Suprapubic skin (tissue), 3 donors: ENCODE measurements around the gene CCDC7.

Source experiments
- EP300 ChIP-seq: sonication (generic); formaldehyde crosslinking; IDR thresholded peaks from one replicate; pipeline ENCODE4 v1.6.1; 2017; ENCODE audit warnings: antibody characterized with exemption
- POLR2A ChIP-seq, 2 donors: fragments of 450-650 bp; IDR thresholded peaks; one replicate each; pipeline ENCODE4 v1.6.1; 2017; ENCODE audit warnings: antibody characterized with exemption in 2 of 2, mild to moderate bottlenecking in 2 of 2, moderate library complexity in 2 of 2
- TF ChIP-seq, protein P1 (sequence below), 2 donors: fragments of 200-600 bp in 1 of 2; fragments of 450-650 bp in 1 of 2; sonication (generic) in 1 of 2; IDR thresholded peaks; one replicate each; pipeline ENCODE4 v1.5.1; 2016 to 2019; ENCODE audit warnings: antibody characterized with exemption in 2 of 2, mild to moderate bottlenecking in 1 of 2, moderate library complexity in 1 of 2

DNA sequence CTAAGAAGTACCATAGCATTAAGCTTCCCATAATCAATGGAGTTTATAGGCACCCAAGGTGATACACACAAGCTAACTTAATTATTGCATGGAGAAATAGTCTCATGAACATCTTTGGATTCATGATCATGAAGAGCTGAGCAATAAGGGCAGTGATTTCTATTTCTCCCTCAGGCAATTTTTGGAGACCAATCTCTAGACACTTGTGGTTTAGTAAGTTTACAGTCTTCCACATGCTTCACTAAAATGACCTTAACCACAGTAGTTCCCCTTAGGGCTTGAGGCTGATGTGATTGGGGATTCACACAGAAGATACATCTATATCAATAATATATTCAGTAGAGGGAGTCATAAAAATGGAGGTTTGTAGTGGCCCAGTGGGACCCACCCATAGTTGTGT is 241.2 kb downstream of the CCDC7 start:
- no peak for TF ChIP-seq EP300
- TF ChIP-seq, protein P1, sequence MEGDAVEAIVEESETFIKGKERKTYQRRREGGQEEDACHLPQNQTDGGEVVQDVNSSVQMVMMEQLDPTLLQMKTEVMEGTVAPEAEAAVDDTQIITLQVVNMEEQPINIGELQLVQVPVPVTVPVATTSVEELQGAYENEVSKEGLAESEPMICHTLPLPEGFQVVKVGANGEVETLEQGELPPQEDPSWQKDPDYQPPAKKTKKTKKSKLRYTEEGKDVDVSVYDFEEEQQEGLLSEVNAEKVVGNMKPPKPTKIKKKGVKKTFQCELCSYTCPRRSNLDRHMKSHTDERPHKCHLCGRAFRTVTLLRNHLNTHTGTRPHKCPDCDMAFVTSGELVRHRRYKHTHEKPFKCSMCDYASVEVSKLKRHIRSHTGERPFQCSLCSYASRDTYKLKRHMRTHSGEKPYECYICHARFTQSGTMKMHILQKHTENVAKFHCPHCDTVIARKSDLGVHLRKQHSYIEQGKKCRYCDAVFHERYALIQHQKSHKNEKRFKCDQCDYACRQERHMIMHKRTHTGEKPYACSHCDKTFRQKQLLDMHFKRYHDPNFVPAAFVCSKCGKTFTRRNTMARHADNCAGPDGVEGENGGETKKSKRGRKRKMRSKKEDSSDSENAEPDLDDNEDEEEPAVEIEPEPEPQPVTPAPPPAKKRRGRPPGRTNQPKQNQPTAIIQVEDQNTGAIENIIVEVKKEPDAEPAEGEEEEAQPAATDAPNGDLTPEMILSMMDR (IDR thresholded peaks at IDR 0.05), result no peak
- TF ChIP-seq POLR2A (IDR thresholded peaks at IDR 0.05), result no peak
